Measurements from ENCODE around the gene SCAMP5.

The SCAMP5 gene

DNA sequence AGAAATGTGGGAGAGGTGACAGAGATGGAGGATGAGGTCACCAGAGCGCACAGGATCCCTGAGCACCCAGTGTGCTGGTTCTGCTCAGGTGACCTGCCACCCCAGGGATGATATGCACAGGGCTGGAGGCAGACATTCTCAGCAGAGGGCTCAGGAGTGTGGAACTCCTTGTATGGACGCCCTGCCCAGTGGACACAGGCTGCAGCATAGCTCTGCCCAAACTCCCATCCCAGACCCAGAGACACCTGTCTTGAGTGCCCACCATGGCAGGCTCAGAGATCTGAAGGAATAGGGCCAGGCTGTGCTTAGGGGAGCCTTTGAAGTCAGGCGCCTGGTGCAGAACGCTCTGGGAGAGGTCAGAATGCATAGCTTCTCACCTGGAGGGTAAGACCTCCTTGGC, 75.3 kb downstream of the SCAMP5 start:
- no peak for DNase-seq (ENCODE audit: low read depth)
